Keratinocyte (primary cell): ENCODE data around the gene GAS6. TPM values are rescaled to one million over a fixed set of nuclear protein-coding genes. Genes with fewer than 3 reads are reported as not detected.
A peak's percentile ranks its signal among the peaks of the same experiment; 100 is the strongest.

ENCODE experiments used
- DNase-seq: peaks from one replicate; pipeline ENCODE4 v3.0.0-alpha.2; 2011; ENCODE audit warnings: low read depth, missing footprints, low spot score
- FAIRE-seq: peaks from 2 replicates; lab custom pipeline; 2011; peaks lifted over from hg19 to GRCh38; lab: Jason Lieb, UNC
- H2AFZ ChIP-seq: 2 replicates; pipeline ENCODE4 v1.6.0; 2012; ENCODE audit warnings: low read length, control low read depth, inconsistent platforms; ENCODE audit not compliant: control insufficient read depth
- H3K27ac ChIP-seq: 2 replicates; pipeline ENCODE4 v1.5.1; 2011; ENCODE audit warnings: low read length; ENCODE audit not compliant: control insufficient read depth, insufficient read depth
- H3K27me3 ChIP-seq: 3 replicates; pipeline ENCODE4 v1.6.0; 2011; ENCODE audit warnings: low read length; ENCODE audit not compliant: control insufficient read depth, insufficient read depth; ENCODE audit errors: extremely low read depth
- H3K36me3 ChIP-seq, 2 experiments: 2 replicates in 1 of 2; 3 replicates in 1 of 2; pipeline ENCODE4 v1.5.1; 2011; ENCODE audit warnings: low read length in 2 of 2, mild to moderate bottlenecking in 1 of 2; ENCODE audit not compliant: control insufficient read depth in 2 of 2, insufficient read depth in 2 of 2; ENCODE audit errors: extremely low read depth in 1 of 2
- H3K4me1 ChIP-seq: 3 replicates; pipeline ENCODE4 v1.5.1; 2011; ENCODE audit warnings: low read length; ENCODE audit not compliant: control insufficient read depth, insufficient read depth; ENCODE audit errors: extremely low read depth
- H3K4me2 ChIP-seq: 3 replicates; pipeline ENCODE4 v1.6.0; 2011; ENCODE audit warnings: low read depth, low read length; ENCODE audit not compliant: control insufficient read depth, insufficient read depth; ENCODE audit errors: extremely low read depth
- H3K4me3 ChIP-seq, 3 experiments: fragments of 200-600 bp in 1 of 3; sonication (generic) in 1 of 3; 2 replicates in 2 of 3; 3 replicates in 1 of 3; pipeline ENCODE4 v1.5.1; 2011 to 2016; ENCODE audit warnings: low read length in 3 of 3, mild to moderate bottlenecking in 3 of 3, control low read depth in 2 of 3, inconsistent platforms in 1 of 3, low read depth in 1 of 3, mixed read lengths in 1 of 3, mixed run types in 1 of 3, moderate library complexity in 1 of 3; ENCODE audit not compliant: control insufficient read depth in 2 of 3, insufficient read depth in 2 of 3; ENCODE audit errors: extremely low read depth in 1 of 3
- H3K79me2 ChIP-seq: 2 replicates; pipeline ENCODE4 v1.6.0; 2012; ENCODE audit warnings: low read length; ENCODE audit not compliant: control insufficient read depth, insufficient read depth
- H3K9ac ChIP-seq: 3 replicates; pipeline ENCODE4 v1.6.0; 2011; ENCODE audit warnings: low read length; ENCODE audit not compliant: control insufficient read depth, insufficient read depth; ENCODE audit errors: extremely low read depth
- H3K9me1 ChIP-seq: 3 replicates; pipeline ENCODE4 v1.6.0; 2011; ENCODE audit warnings: low read length; ENCODE audit not compliant: control insufficient read depth, insufficient read depth; ENCODE audit errors: extremely low read depth
- H3K9me3 ChIP-seq: 2 replicates; pipeline ENCODE4 v1.5.1; 2012; ENCODE audit warnings: low read depth, low read length; ENCODE audit not compliant: control insufficient read depth
- H4K20me1 ChIP-seq: 3 replicates; pipeline ENCODE4 v1.6.0; 2011; ENCODE audit warnings: low read length; ENCODE audit not compliant: control insufficient read depth, insufficient read depth; ENCODE audit errors: extremely low read depth
- EZH2 ChIP-seq: IDR thresholded peaks from one replicate; pipeline ENCODE4 v1.6.1; 2012; ENCODE audit warnings: inconsistent platforms, mild to moderate bottlenecking, low read length, moderate library complexity
- dilution Hi-C: fragments of 300-500 bp; cut with MboI; formaldehyde crosslinking; loops from one replicate; pipeline ENCODE4 v1.7.0; 2020; ENCODE audit warnings: low sequenced_read_pairs; ENCODE audit not compliant: extremely low pct_ligation_motif_present
- polyA plus RNA-seq, 5 experiments: library from polyadenylated mRNA; depleted of rRNA in 3 of 5; stranded (reverse) in 3 of 5; stranded (forward) in 1 of 5; unstranded in 1 of 5; fragments of >200 nt; gene quantifications; 1 replicate in 1 of 5; 2 replicates in 3 of 5; 3 replicates in 1 of 5; pipeline versions ENCODE4 v1.2.1 to v1.2.3, GENCODE V29; 2011 to 2012; ENCODE audit warnings: missing spikeins in 2 of 5, low read depth in 1 of 5, low replicate concordance in 1 of 5
- TF ChIP-seq, protein P1 (sequence below), 3 experiments: IDR thresholded peaks in 1 of 3; conservative IDR thresholded peaks in 1 of 3; optimal IDR thresholded peaks in 1 of 3; 2 replicates in 2 of 3; 3 replicates in 1 of 3; pipeline versions ENCODE3 to v1.5.1; 2011; ENCODE audit warnings: low read length in 3 of 3, mild to moderate bottlenecking in 3 of 3, moderate library complexity in 2 of 3, control low read depth in 1 of 3, inconsistent platforms in 1 of 3; ENCODE audit not compliant: insufficient read depth in 2 of 3; ENCODE audit errors: extremely low read depth in 1 of 3

The GAS6 gene
- polyA plus RNA-seq, 1 donor (not counting 4 experiments of a cell fraction or from before 2014, with no cell fraction given) = 163 TPM

DNA sequence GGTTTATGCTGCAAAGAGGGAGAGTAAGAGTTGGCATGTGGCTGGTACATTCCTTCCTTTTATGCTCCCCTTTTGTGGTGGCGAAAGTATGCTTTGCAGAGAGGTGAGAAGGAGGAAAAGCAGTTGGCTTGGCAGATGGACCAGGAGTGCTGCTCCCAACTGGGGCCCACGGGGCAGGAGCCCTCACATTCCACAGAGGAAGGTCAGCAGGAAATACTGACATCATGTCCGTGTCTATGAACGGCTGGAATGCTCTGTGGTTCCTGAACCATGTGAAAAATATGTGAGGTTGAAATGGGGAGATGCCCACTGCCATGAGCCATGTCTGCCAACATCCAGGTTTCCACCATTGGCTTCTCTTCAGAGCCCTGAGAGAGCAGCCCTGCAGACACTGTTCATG, 33.3 kb upstream of the GAS6 start:
- Histone ChIP-seq H3K79me2 (no peaks in the 10 kb centered on the region), H3K4me1 (peaks cover 28% of the 10 kb centered on the region), H3K4me3 (peak overlapping the region in 1 of 3 experiments; percentile 31), H3K9me3 (no peaks in the 10 kb centered on the region), H2AFZ (no peak overlapping the region), H3K36me3 (no peaks in the 10 kb centered on the region), H3K9me1 (no peaks in the 10 kb centered on the region), H4K20me1 (no peaks in the 10 kb centered on the region), H3K27ac (peak overlapping the region; percentile 87), H3K27me3 (no peaks in the 10 kb centered on the region), H3K9ac (peak overlapping the region; percentile 52), H3K4me2 (peak overlapping the region; percentile 49)
- FAIRE-seq (peak; percentile 100), DNase-seq (peak; percentile 87)
- no peak for TF ChIP-seq EZH2
- TF ChIP-seq, protein P1, sequence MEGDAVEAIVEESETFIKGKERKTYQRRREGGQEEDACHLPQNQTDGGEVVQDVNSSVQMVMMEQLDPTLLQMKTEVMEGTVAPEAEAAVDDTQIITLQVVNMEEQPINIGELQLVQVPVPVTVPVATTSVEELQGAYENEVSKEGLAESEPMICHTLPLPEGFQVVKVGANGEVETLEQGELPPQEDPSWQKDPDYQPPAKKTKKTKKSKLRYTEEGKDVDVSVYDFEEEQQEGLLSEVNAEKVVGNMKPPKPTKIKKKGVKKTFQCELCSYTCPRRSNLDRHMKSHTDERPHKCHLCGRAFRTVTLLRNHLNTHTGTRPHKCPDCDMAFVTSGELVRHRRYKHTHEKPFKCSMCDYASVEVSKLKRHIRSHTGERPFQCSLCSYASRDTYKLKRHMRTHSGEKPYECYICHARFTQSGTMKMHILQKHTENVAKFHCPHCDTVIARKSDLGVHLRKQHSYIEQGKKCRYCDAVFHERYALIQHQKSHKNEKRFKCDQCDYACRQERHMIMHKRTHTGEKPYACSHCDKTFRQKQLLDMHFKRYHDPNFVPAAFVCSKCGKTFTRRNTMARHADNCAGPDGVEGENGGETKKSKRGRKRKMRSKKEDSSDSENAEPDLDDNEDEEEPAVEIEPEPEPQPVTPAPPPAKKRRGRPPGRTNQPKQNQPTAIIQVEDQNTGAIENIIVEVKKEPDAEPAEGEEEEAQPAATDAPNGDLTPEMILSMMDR (optimal IDR thresholded peaks at IDR 0.05 in 1 of 3, IDR thresholded peaks at IDR 0.05 in 1 of 3, conservative IDR thresholded peaks at IDR 0.05 in 1 of 3; ENCODE audit: extremely low read depth in 1 of 3, insufficient read depth in 2 of 3, low read length in 3 of 3) = no peak
- dilution Hi-C loops = no loop called here

DNA sequence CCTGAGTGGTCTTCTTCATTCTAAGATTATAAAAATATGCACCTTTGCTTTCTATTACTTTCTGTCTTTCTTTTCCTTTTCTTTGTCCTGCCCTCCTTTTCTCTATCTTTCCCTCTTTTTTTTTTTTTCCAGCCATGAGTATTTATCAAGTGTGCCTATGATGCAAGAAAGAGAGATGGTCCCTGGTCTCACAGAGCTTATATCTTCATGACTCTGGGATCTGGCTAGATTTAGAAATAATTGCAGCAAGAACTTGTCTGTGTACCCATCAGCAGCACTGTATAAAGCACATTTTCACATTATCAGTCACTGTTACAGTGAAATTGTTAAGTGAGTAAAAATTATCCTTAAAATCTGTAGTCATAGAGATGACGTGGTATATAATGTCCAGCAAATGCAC, 31.6 kb upstream of the GAS6 start:
- no peaks in the 10 kb centered on the region for H4K20me1 ChIP-seq
- peaks cover 28% of the 10 kb centered on the region for H3K4me1 ChIP-seq
- H3K9me1 ChIP-seq = no peaks in the 10 kb centered on the region
- TF ChIP-seq, protein P1 (optimal IDR thresholded peaks at IDR 0.05 in 1 of 3, IDR thresholded peaks at IDR 0.05 in 1 of 3, conservative IDR thresholded peaks at IDR 0.05 in 1 of 3; ENCODE audit: extremely low read depth in 1 of 3, insufficient read depth in 2 of 3, low read length in 3 of 3) = no peak
- no peak for TF ChIP-seq EZH2
- no peaks in the 10 kb centered on the region for H3K27me3 ChIP-seq
- H3K9me3 ChIP-seq = no peaks in the 10 kb centered on the region
- no peaks in the 10 kb centered on the region for H3K79me2 ChIP-seq
- FAIRE-seq (peak; percentile 52), DNase-seq (no peak)
- H3K9ac ChIP-seq = no peak overlapping the region
- no peak overlapping the region for H3K27ac ChIP-seq
- H3K36me3 ChIP-seq = no peaks in the 10 kb centered on the region
- H3K4me3 ChIP-seq = no peak overlapping the region
- H3K4me2 ChIP-seq = no peak overlapping the region
- dilution Hi-C loops = no loop called here
- peak overlapping the region; percentile 36 for H2AFZ ChIP-seq
